GM12892 (cell line): ENCODE measurements around the gene CERS6.
"Not testable (repeated sequence)": the region's sequence is repeated elsewhere in the genome, so short reads cannot be mapped to it uniquely, and the experiment has no call there.

Source experiments
- DNase-seq: peaks from one replicate; pipeline ENCODE4 v3.0.0; 2011; ENCODE audit not compliant: insufficient read length
- FAIRE-seq: peaks from 2 replicates; lab custom pipeline; 2011; peaks lifted over from hg19 to GRCh38; lab: Jason Lieb, UNC
- POLR2A ChIP-seq: IDR thresholded peaks from 2 replicates; pipeline ENCODE4 v1.6.1; 2011; ENCODE audit warnings: low read depth, low read length, control low read depth
- POLR2AphosphoS5 ChIP-seq: IDR thresholded peaks from 2 replicates; pipeline ENCODE4 v1.6.1; 2011; ENCODE audit warnings: low read depth, low read length, control low read depth
- TAF1 ChIP-seq: IDR thresholded peaks from 2 replicates; pipeline ENCODE4 v1.6.1; 2011; ENCODE audit warnings: low read depth, mild to moderate bottlenecking, control low read depth, low read length, borderline replicate concordance

CERS6 gene

GRCh38 chr2:168499500-168499899 lies 43.4 kb downstream of the CERS6 start:
- DNase-seq (no peak), FAIRE-seq (no peak)
- no peak for TF ChIP-seq POLR2A
- TF ChIP-seq POLR2AphosphoS5, result no peak
- TF ChIP-seq TAF1, result no peak

GRCh38 chr2:168500516-168500915 lies 44.4 kb downstream of the CERS6 start:
- FAIRE-seq (no peak), DNase-seq (no peak)
- TF ChIP-seq POLR2A (no peak), POLR2AphosphoS5 (no peak), TAF1 (no peak)

- DNase-seq (no peak), FAIRE-seq (no peak)
- TF ChIP-seq TAF1 (no peak), POLR2AphosphoS5 (no peak), POLR2A (no peak)
Measured at GRCh38 chr2:168501466-168502065, 45.5 kb downstream of the CERS6 start.

- not testable (repeated sequence) for FAIRE-seq, DNase-seq
Measured at GRCh38 chr2:168502852-168503251, 46.8 kb downstream of the CERS6 start.

- DNase-seq (no peak), FAIRE-seq (no peak)
- TF ChIP-seq POLR2AphosphoS5 (no peak), POLR2A (no peak), TAF1 (no peak)
Measured at GRCh38 chr2:168503901-168504300, 47.8 kb downstream of the CERS6 start.

- FAIRE-seq (no peak), DNase-seq (no peak)
- no peak for TF ChIP-seq TAF1
- TF ChIP-seq POLR2AphosphoS5, result no peak
- no peak for TF ChIP-seq POLR2A
Measured at GRCh38 chr2:168504323-168504722, 48.3 kb downstream of the CERS6 start.

- FAIRE-seq (no peak), DNase-seq (no peak)
- TF ChIP-seq POLR2AphosphoS5 (no peak), POLR2A (no peak), TAF1 (no peak)
Measured at GRCh38 chr2:168510125-168510756, 54.2 kb downstream of the CERS6 start.

GRCh38 chr2:168514692-168515091 lies 58.6 kb downstream of the CERS6 start:
- no peak for DNase-seq
- TF ChIP-seq POLR2A (no peak), TAF1 (no peak), POLR2AphosphoS5 (no peak)
- FAIRE-seq, result no peak

GRCh38 chr2:168515502-168515901 lies 59.4 kb downstream of the CERS6 start:
- no peak for DNase-seq
- no peak for FAIRE-seq
- TF ChIP-seq TAF1 (no peak), POLR2A (no peak), POLR2AphosphoS5 (no peak)

- peak; percentile 24 for FAIRE-seq
- DNase-seq, result no peak
- TF ChIP-seq TAF1 (no peak), POLR2AphosphoS5 (no peak), POLR2A (no peak)
Measured at GRCh38 chr2:168517816-168518215, 61.7 kb downstream of the CERS6 start.

GRCh38 chr2:168518555-168519066 lies 62.5 kb downstream of the CERS6 start:
- TF ChIP-seq POLR2AphosphoS5 (no peak), TAF1 (no peak), POLR2A (no peak)
- FAIRE-seq, result peak; percentile 46
- DNase-seq, result no peak

GRCh38 chr2:168519534-168520308 lies 63.6 kb downstream of the CERS6 start:
- TF ChIP-seq POLR2AphosphoS5, result no peak
- no peak for TF ChIP-seq TAF1
- no peak for TF ChIP-seq POLR2A
- FAIRE-seq, result no peak
- DNase-seq, result no peak
